ENCODE data around the gene NRCAM. TPM values are rescaled to one million over a fixed set of nuclear protein-coding genes. Genes with fewer than 3 reads are reported as not detected.

The NRCAM gene
- total and polyA plus RNA-seq, 3 experiments from 2014 or later = 0.27 to 1.1 (median 0.74) TPM

GRCh38 chr7:108335269-108335918 is 120.8 kb downstream of the NRCAM start:
- H3K27me3 Mint-ChIP-seq = peaks cover 0 to 4% of the 10 kb centered on the region in 2 donors

GRCh38 chr7:108332937-108333336 is 123.3 kb downstream of the NRCAM start:
- Histone ChIP-seq H3K4me1 (ENCODE audit: insufficient read depth, low read length) (no peaks in the 10 kb centered on the region), H3K4me3 (ENCODE audit: low read length) (no peak overlapping the region), H3K9me3 (ENCODE audit: low read length) (no peaks in the 10 kb centered on the region), H3K36me3 (ENCODE audit: insufficient read depth, low read length) (no peaks in the 10 kb centered on the region), H3K27ac (ENCODE audit: low read depth, low read length) (no peak overlapping the region), H3K27me3 (ENCODE audit: insufficient read depth, low read length, poor library complexity, severe bottlenecking) (no peaks in the 10 kb centered on the region)
- Mint-ChIP-seq H3K4me1 (peaks cover 0 to 3% (median 0%) of the 10 kb centered on the region in 3 donors), H3K36me3 (no peaks in the 10 kb centered on the region), H3K9me3 (no peaks in the 10 kb centered on the region), H3K4me3 (no peak overlapping the region), H3K27me3 (peaks cover 0 to 4% of the 10 kb centered on the region in 2 donors), H3K27ac (no peak overlapping the region)
- ChIA-PET CTCF (no interaction called here), POLR2A (no interaction called here)
- no peak for DNase-seq

More at GRCh38 chr7:108335269-108335918, 120.8 kb downstream of the NRCAM start:
- Histone ChIP-seq H3K4me1 (ENCODE audit: insufficient read depth, low read length) (no peaks in the 10 kb centered on the region), H3K27ac (ENCODE audit: low read depth, low read length) (no peak overlapping the region), H3K27me3 (ENCODE audit: insufficient read depth, low read length, poor library complexity, severe bottlenecking) (no peaks in the 10 kb centered on the region), H3K36me3 (ENCODE audit: insufficient read depth, low read length) (no peaks in the 10 kb centered on the region), H3K9me3 (ENCODE audit: low read length) (no peaks in the 10 kb centered on the region), H3K4me3 (ENCODE audit: low read length) (no peak overlapping the region)
- POLR2A ChIA-PET = no interaction called here
- no peaks in the 10 kb centered on the region for H3K4me1 Mint-ChIP-seq
- no peak overlapping the region for H3K4me3 Mint-ChIP-seq
- CTCF ChIA-PET = no interaction called here
- no peak for DNase-seq
- no peaks in the 10 kb centered on the region for H3K36me3 Mint-ChIP-seq
- no peaks in the 10 kb centered on the region for H3K9me3 Mint-ChIP-seq
- H3K27ac Mint-ChIP-seq = no peak overlapping the region

DNA sequence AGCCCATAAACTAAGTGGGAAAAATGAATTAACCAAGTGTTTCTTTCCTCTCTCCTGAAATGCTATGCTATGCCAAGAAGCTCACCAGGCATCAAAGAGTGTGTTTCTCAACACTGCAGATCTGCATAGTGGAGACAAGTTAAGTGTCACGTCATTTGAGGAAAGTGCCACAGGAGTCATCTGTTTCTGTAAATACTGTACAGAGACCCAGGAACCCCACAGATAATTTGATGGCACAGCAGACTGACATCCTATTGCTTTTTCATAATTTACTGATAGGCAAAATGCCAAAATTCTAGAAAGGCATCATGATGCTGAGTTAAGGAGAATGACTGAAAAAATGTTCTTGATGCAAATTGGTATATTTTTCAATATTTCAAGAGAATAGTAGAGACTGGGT is 124.3 kb downstream of the NRCAM start:
- Histone ChIP-seq H3K4me3 (ENCODE audit: low read length) (no peak overlapping the region), H3K9me3 (ENCODE audit: low read length) (no peaks in the 10 kb centered on the region), H3K4me1 (ENCODE audit: insufficient read depth, low read length) (no peaks in the 10 kb centered on the region), H3K36me3 (ENCODE audit: insufficient read depth, low read length) (no peaks in the 10 kb centered on the region), H3K27me3 (ENCODE audit: insufficient read depth, low read length, poor library complexity, severe bottlenecking) (no peaks in the 10 kb centered on the region), H3K27ac (ENCODE audit: low read depth, low read length) (no peak overlapping the region)
- H3K4me1 Mint-ChIP-seq = peaks cover 0 to 4% (median 0%) of the 10 kb centered on the region in 3 donors
- H3K36me3 Mint-ChIP-seq = no peaks in the 10 kb centered on the region
- H3K27ac Mint-ChIP-seq = no peak overlapping the region
- peaks cover 0 to 4% of the 10 kb centered on the region in 2 donors for H3K27me3 Mint-ChIP-seq
- ChIA-PET POLR2A (no interaction called here), CTCF (no interaction called here)
- no peaks in the 10 kb centered on the region for H3K9me3 Mint-ChIP-seq
- no peak overlapping the region for H3K4me3 Mint-ChIP-seq
- no peak for DNase-seq

GRCh38 chr7:108330227-108330626 is 126.0 kb downstream of the NRCAM start:
- no peak for DNase-seq
- no peaks in the 10 kb centered on the region for H3K27me3 Mint-ChIP-seq
- POLR2A ChIA-PET = no interaction called here

GRCh38 chr7:108329514-108329913 is 126.7 kb downstream of the NRCAM start:
- H3K36me3 ChIP-seq (ENCODE audit: insufficient read depth, low read length) = no peaks in the 10 kb centered on the region
- ChIA-PET CTCF (no interaction called here), POLR2A (no interaction called here)
- Mint-ChIP-seq H3K4me3 (no peak overlapping the region), H3K4me1 (peaks cover 0 to 4% (median 0%) of the 10 kb centered on the region in 3 donors), H3K27me3 (no peaks in the 10 kb centered on the region), H3K36me3 (no peaks in the 10 kb centered on the region), H3K27ac (no peak overlapping the region), H3K9me3 (no peaks in the 10 kb centered on the region)
- H3K4me3 ChIP-seq (ENCODE audit: low read length) = no peak overlapping the region
- H3K4me1 ChIP-seq (ENCODE audit: insufficient read depth, low read length) = no peaks in the 10 kb centered on the region
- no peaks in the 10 kb centered on the region for H3K9me3 ChIP-seq (ENCODE audit: low read length)
- H3K27ac ChIP-seq (ENCODE audit: low read depth, low read length) = no peak overlapping the region
- H3K27me3 ChIP-seq (ENCODE audit: insufficient read depth, low read length, poor library complexity, severe bottlenecking) = no peaks in the 10 kb centered on the region
- no peak for DNase-seq

More at GRCh38 chr7:108330227-108330626, 126.0 kb downstream of the NRCAM start:
- Mint-ChIP-seq H3K27ac (no peak overlapping the region), H3K4me1 (peaks cover 0 to 4% (median 0%) of the 10 kb centered on the region in 3 donors), H3K9me3 (no peaks in the 10 kb centered on the region), H3K4me3 (no peak overlapping the region), H3K36me3 (no peaks in the 10 kb centered on the region)
- CTCF ChIA-PET = no interaction called here
- Histone ChIP-seq H3K27ac (ENCODE audit: low read depth, low read length) (no peak overlapping the region), H3K4me1 (ENCODE audit: insufficient read depth, low read length) (no peaks in the 10 kb centered on the region), H3K4me3 (ENCODE audit: low read length) (no peak overlapping the region), H3K9me3 (ENCODE audit: low read length) (no peaks in the 10 kb centered on the region), H3K36me3 (ENCODE audit: insufficient read depth, low read length) (no peaks in the 10 kb centered on the region), H3K27me3 (ENCODE audit: insufficient read depth, low read length, poor library complexity, severe bottlenecking) (no peaks in the 10 kb centered on the region)

DNA sequence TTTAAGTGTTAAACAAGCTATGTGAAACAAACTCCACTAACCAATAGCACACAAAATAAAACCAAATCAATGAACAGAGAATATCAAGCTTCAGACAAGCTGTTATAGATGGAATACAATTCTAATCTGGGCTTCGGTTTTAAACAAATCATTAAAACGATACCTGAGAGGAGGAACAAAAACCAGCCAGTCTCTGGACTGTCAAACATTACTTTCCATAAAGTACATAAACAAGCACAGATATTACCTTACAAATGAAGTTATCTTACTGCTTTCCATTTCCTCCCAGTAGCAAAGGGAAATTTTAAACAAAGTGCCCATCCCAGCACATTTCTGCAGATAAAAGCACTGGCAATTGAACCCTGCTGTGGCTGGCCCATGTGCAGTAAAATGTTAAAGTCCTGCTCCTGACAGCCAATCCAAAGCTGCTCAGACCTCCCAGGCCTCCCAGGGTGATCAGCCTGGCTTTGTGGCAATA is 128.0 kb downstream of the NRCAM start:
- H3K27me3 ChIP-seq (ENCODE audit: insufficient read depth, low read length, poor library complexity, severe bottlenecking) = no peaks in the 10 kb centered on the region
- no peaks in the 10 kb centered on the region for H3K4me1 ChIP-seq (ENCODE audit: insufficient read depth, low read length)
- no peaks in the 10 kb centered on the region for H3K36me3 ChIP-seq (ENCODE audit: insufficient read depth, low read length)
- H3K4me3 Mint-ChIP-seq = no peak overlapping the region
- H3K27ac Mint-ChIP-seq = no peak overlapping the region
- CTCF ChIA-PET = no interaction called here
- DNase-seq = no peak
- no peak overlapping the region for H3K27ac ChIP-seq (ENCODE audit: low read depth, low read length)
- no peaks in the 10 kb centered on the region for H3K9me3 Mint-ChIP-seq
- POLR2A ChIA-PET = no interaction called here
- H3K9me3 ChIP-seq (ENCODE audit: low read length) = no peaks in the 10 kb centered on the region
- peaks cover 0 to 3% of the 10 kb centered on the region in 2 donors for H3K27me3 Mint-ChIP-seq
- no peak overlapping the region for H3K4me3 ChIP-seq (ENCODE audit: low read length)
- H3K4me1 Mint-ChIP-seq = peaks cover 0 to 4% (median 0%) of the 10 kb centered on the region in 3 donors
- no peaks in the 10 kb centered on the region for H3K36me3 Mint-ChIP-seq

DNA sequence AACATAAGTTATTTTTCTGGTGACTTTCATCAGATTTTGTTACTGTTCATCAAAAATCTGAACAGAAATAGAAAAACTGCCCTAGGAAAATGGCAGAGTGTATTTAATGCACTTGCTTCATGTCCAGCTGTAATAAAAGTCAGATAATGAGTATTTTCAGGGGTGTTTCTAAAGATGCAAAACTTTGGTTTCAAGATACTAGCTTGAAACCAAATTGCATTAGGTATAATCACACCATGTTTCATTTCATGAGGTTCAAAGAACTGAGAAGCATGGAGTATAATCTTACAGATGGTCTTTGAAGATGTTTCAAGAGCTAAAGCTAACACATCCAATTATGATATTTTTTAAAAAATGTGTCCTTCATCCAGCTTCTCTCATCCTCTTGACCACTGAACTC is 128.9 kb downstream of the NRCAM start:
- ChIA-PET POLR2A (no interaction called here), CTCF (no interaction called here)
- H3K4me3 ChIP-seq (ENCODE audit: low read length) = no peak overlapping the region
- H3K27ac Mint-ChIP-seq = no peak overlapping the region
- H3K27ac ChIP-seq (ENCODE audit: low read depth, low read length) = no peak overlapping the region
- no peaks in the 10 kb centered on the region for H3K9me3 ChIP-seq (ENCODE audit: low read length)
- H3K27me3 ChIP-seq (ENCODE audit: insufficient read depth, low read length, poor library complexity, severe bottlenecking) = no peaks in the 10 kb centered on the region
- no peaks in the 10 kb centered on the region for H3K9me3 Mint-ChIP-seq
- no peak overlapping the region for H3K4me3 Mint-ChIP-seq
- H3K4me1 Mint-ChIP-seq = peaks cover 0 to 4% (median 0%) of the 10 kb centered on the region in 3 donors
- H3K27me3 Mint-ChIP-seq = peaks cover 0 to 3% of the 10 kb centered on the region in 2 donors
- H3K36me3 ChIP-seq (ENCODE audit: insufficient read depth, low read length) = no peaks in the 10 kb centered on the region
- no peak for DNase-seq
- H3K36me3 Mint-ChIP-seq = no peaks in the 10 kb centered on the region
- no peaks in the 10 kb centered on the region for H3K4me1 ChIP-seq (ENCODE audit: insufficient read depth, low read length)

DNA sequence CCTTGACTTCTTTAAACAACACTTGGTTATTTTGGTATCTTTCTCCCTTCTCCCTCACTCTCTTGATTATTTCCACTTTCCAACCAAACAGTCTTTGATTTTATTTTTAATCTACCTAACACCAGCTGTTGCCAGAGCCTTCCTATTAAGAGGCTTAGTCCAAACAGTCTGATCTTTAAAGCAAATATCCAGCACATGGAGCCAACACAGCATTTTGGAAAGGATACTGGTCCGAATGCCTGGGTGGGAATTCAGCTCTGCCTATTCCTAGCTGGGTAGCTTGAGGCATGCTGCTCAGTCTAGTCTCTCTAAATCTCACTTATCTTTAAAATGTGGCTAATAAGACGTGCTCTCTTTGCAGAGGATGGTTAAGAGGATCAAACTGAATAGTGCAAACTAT is 129.3 kb downstream of the NRCAM start:
- H3K36me3 Mint-ChIP-seq = no peaks in the 10 kb centered on the region
- H3K9me3 Mint-ChIP-seq = no peaks in the 10 kb centered on the region
- ChIA-PET CTCF (no interaction called here), POLR2A (no interaction called here)
- H3K9me3 ChIP-seq (ENCODE audit: low read length) = no peaks in the 10 kb centered on the region
- H3K36me3 ChIP-seq (ENCODE audit: insufficient read depth, low read length) = no peaks in the 10 kb centered on the region
- H3K27ac Mint-ChIP-seq = no peak overlapping the region
- H3K27me3 ChIP-seq (ENCODE audit: insufficient read depth, low read length, poor library complexity, severe bottlenecking) = no peaks in the 10 kb centered on the region
- H3K27me3 Mint-ChIP-seq = peaks cover 0 to 3% of the 10 kb centered on the region in 2 donors
- no peak overlapping the region for H3K4me3 Mint-ChIP-seq
- H3K27ac ChIP-seq (ENCODE audit: low read depth, low read length) = no peak overlapping the region
- H3K4me3 ChIP-seq (ENCODE audit: low read length) = no peak overlapping the region
- peaks cover 0 to 4% (median 0%) of the 10 kb centered on the region in 3 donors for H3K4me1 Mint-ChIP-seq
- DNase-seq = no peak
- H3K4me1 ChIP-seq (ENCODE audit: insufficient read depth, low read length) = no peaks in the 10 kb centered on the region

Data from CD8-positive, alpha-beta memory T cell (primary cell).